ENCODE measurements around the gene MCRS1.

The MCRS1 gene

DNA sequence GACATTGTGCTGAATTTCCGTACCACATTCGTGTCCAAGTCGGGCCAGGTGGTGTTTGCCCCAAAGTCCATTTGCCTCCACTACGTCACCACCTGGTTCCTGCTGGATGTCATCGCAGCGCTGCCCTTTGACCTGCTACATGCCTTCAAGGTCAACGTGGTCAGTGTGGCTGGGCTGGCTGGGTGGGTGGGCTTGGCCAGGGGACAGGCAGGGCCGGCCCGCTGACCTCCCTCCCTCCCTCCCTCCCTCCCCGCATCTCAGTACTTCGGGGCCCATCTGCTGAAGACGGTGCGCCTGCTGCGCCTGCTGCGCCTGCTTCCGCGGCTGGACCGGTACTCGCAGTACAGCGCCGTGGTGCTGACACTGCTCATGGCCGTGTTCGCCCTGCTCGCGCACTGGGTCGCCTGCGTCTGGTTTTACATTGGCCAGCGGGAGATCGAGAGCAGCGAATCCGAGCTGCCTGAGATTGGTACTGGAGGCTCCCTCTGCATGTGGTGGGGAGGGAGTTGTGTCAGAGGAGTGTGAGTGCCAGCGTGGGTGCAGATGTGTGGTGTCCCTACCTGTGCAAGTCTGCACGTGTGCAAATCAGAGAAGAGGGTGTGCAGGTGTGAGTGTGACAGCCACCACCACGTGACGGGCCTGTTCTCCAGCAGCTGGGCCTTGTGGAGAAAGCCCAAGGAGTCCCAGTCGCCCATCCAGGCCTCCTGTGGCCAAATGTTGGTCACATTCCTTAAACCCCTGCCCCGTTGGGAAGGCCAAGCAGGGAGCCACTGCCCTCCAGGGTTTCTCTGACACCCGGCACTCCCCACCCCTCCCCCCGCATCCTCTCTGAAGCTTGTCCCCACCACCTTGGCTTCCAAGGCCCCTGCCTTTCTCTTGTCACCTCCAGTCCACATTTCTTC, 23.8 kb downstream of the MCRS1 start:
- no peaks in the 10 kb centered on the region for H3K79me2 ChIP-seq (ENCODE audit: control insufficient read depth, low read length)
- H3K36me3 ChIP-seq (ENCODE audit: control insufficient read depth, low read length), result no peaks in the 10 kb centered on the region
- no peaks in the 10 kb centered on the region for H4K20me1 ChIP-seq (ENCODE audit: control insufficient read depth, insufficient read depth, low read depth, low read length)
- H3K4me2 ChIP-seq (ENCODE audit: low read length), result no peak overlapping the region; the same call in 1 of the 2 replicates
- peaks cover 16% of the 10 kb centered on the region for H3K27me3 ChIP-seq (ENCODE audit: control insufficient read depth, low read length)
- TF ChIP-seq, protein P1, sequence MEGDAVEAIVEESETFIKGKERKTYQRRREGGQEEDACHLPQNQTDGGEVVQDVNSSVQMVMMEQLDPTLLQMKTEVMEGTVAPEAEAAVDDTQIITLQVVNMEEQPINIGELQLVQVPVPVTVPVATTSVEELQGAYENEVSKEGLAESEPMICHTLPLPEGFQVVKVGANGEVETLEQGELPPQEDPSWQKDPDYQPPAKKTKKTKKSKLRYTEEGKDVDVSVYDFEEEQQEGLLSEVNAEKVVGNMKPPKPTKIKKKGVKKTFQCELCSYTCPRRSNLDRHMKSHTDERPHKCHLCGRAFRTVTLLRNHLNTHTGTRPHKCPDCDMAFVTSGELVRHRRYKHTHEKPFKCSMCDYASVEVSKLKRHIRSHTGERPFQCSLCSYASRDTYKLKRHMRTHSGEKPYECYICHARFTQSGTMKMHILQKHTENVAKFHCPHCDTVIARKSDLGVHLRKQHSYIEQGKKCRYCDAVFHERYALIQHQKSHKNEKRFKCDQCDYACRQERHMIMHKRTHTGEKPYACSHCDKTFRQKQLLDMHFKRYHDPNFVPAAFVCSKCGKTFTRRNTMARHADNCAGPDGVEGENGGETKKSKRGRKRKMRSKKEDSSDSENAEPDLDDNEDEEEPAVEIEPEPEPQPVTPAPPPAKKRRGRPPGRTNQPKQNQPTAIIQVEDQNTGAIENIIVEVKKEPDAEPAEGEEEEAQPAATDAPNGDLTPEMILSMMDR (IDR thresholded peaks at IDR 0.05; ENCODE audit: low read depth, low read length, poor library complexity, severe bottlenecking), result no peak
- no peak for TF ChIP-seq EZH2phosphoT487 (IDR thresholded peaks at IDR 0.05; ENCODE audit: borderline replicate concordance, low read length)
- no peak overlapping the region for H3K4me3 ChIP-seq (ENCODE audit: low read length)
- H3K9me2 ChIP-seq (replicated peaks; ENCODE audit: control insufficient read depth, low read length), result no peaks in the 10 kb centered on the region
- H3K4me1 ChIP-seq (ENCODE audit: control insufficient read depth, low read length), result peaks cover 58% of the 10 kb centered on the region
- no peak overlapping the region for H3K27ac ChIP-seq (ENCODE audit: low read depth, low read length)
- no peaks in the 10 kb centered on the region for H3F3A ChIP-seq (ENCODE audit: control insufficient read depth, insufficient read depth)
- H3K9me3 ChIP-seq (ENCODE audit: control insufficient read depth, insufficient read depth, low read length), result no peaks in the 10 kb centered on the region

DNA sequence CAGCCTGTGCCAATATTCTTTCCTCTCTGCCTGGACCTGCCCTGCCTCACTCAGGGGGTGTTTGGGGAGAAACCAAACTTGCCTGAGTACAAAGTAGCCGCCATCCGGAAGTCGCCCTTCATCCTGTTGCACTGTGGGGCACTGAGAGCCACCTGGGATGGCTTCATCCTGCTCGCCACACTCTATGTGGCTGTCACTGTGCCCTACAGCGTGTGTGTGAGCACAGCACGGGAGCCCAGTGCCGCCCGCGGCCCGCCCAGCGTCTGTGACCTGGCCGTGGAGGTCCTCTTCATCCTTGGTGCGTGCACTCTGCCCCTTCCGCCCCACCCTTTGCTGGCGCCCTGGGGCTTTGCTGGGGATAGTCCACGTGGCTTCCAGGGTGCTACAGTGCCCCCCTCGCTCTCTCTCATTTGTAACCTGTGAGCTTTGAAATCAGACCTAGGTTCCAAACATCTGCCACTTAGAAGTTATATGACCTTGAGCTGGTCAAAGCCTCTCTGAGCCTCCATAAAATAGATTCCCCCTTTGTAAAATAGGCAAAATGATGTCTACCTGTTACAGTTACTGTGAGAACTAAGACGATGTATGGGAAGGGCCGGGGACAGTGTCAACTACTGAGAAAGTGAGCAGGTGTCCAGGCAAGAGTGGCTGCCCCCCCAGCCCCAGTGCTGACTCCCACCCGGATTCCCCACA, 24.6 kb downstream of the MCRS1 start:
- H3K9me2 ChIP-seq (replicated peaks; ENCODE audit: control insufficient read depth, low read length), result no peaks in the 10 kb centered on the region
- no peaks in the 10 kb centered on the region for H3F3A ChIP-seq (ENCODE audit: control insufficient read depth, insufficient read depth)
- no peaks in the 10 kb centered on the region for H4K20me1 ChIP-seq (ENCODE audit: control insufficient read depth, insufficient read depth, low read depth, low read length)
- H3K4me3 ChIP-seq (ENCODE audit: low read length), result no peak overlapping the region
- no peak overlapping the region for H3K4me2 ChIP-seq (ENCODE audit: low read length)
- no peak overlapping the region for H3K27ac ChIP-seq (ENCODE audit: low read depth, low read length)
- no peaks in the 10 kb centered on the region for H3K36me3 ChIP-seq (ENCODE audit: control insufficient read depth, low read length)
- H3K9me3 ChIP-seq (ENCODE audit: control insufficient read depth, insufficient read depth, low read length), result no peaks in the 10 kb centered on the region
- no peaks in the 10 kb centered on the region for H3K79me2 ChIP-seq (ENCODE audit: control insufficient read depth, low read length)
- H3K4me1 ChIP-seq (ENCODE audit: control insufficient read depth, low read length), result peaks cover 50% of the 10 kb centered on the region
- peaks cover 10% of the 10 kb centered on the region for H3K27me3 ChIP-seq (ENCODE audit: control insufficient read depth, low read length)
- TF ChIP-seq, protein P1 (IDR thresholded peaks at IDR 0.05; ENCODE audit: low read depth, low read length, poor library complexity, severe bottlenecking), result no peak
- TF ChIP-seq EZH2phosphoT487 (IDR thresholded peaks at IDR 0.05; ENCODE audit: borderline replicate concordance, low read length), result no peak

DNA sequence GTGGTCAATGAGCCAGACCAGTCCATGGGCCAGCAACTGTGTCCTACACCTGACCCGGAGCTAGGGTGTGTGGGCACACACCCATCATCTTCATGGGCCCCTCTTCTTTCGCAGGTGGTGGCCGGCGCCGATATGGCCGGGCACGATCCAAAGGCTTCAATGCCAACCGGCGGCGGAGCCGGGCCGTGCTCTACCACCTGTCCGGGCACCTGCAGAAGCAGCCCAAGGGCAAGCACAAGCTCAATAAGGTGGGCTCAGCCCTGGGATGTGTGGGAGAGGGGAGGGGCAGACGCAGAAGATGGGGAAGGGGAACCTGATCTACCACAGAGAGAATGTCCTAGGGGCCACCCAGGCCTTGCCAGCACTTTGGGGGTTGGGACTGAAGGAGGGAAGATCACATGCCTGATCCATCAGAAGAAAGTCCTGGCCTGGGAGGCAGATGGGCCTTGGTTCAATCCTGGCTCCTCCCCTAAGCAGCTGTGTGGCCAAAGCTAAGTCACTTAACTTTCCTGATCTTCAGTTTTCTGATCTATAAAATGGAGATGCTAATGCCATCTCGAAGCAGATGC, 25.3 kb downstream of the MCRS1 start:
- no peaks in the 10 kb centered on the region for H3K9me3 ChIP-seq (ENCODE audit: control insufficient read depth, insufficient read depth, low read length)
- H3K4me2 ChIP-seq (ENCODE audit: low read length), result no peak overlapping the region
- H3K27ac ChIP-seq (ENCODE audit: low read depth, low read length), result no peak overlapping the region
- peaks cover 52% of the 10 kb centered on the region for H3K4me1 ChIP-seq (ENCODE audit: control insufficient read depth, low read length)
- H3K27me3 ChIP-seq (ENCODE audit: control insufficient read depth, low read length), result peaks cover 10% of the 10 kb centered on the region
- H3K9me2 ChIP-seq (replicated peaks; ENCODE audit: control insufficient read depth, low read length), result no peaks in the 10 kb centered on the region
- no peaks in the 10 kb centered on the region for H4K20me1 ChIP-seq (ENCODE audit: control insufficient read depth, insufficient read depth, low read depth, low read length)
- no peak for TF ChIP-seq EZH2phosphoT487 (IDR thresholded peaks at IDR 0.05; ENCODE audit: borderline replicate concordance, low read length)
- TF ChIP-seq, protein P1 (IDR thresholded peaks at IDR 0.05; ENCODE audit: low read depth, low read length, poor library complexity, severe bottlenecking), result no peak
- H3K79me2 ChIP-seq (ENCODE audit: control insufficient read depth, low read length), result no peaks in the 10 kb centered on the region
- H3F3A ChIP-seq (ENCODE audit: control insufficient read depth, insufficient read depth), result no peaks in the 10 kb centered on the region
- H3K36me3 ChIP-seq (ENCODE audit: control insufficient read depth, low read length), result no peaks in the 10 kb centered on the region
- H3K4me3 ChIP-seq (ENCODE audit: low read length), result no peak overlapping the region

Measured in DOHH2 (cell line).